ENCODE data around the gene P4HTM. TPM values are rescaled to one million over a fixed set of nuclear protein-coding genes. Genes with fewer than 3 reads are reported as not detected.

Gene P4HTM
- total and polyA plus RNA-seq, 2 of the 4 experiments (the other 2 are of a cell fraction) = 10.4 to 26.1 TPM

DNA sequence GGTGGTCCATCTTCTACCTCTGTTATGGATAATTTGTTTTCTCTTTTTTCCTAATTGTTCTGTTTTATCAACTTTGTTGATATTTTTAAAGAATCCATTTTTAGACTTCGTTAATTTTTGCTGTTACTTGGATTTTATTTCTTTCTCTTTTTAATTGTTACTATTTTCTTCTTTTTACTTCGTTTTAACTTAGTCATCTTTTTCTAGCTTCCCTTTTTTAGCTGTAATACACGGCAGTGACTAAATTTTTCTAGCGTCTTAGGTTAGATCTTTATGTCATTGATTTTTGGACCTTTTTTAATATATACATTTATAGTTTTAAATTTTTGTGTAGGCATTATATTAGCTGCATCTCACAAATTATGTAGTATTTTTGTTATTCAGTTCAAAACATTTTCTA, 38.3 kb upstream of the P4HTM start:
- Histone ChIP-seq H3K9ac (ENCODE audit: low read depth, low read length) (no peak overlapping the region), H2AFZ (replicated peaks; ENCODE audit: low read length, poor library complexity) (no peak overlapping the region), H3K4ac (ENCODE audit: low read depth, low read length) (no peak overlapping the region), H2AK5ac (ENCODE audit: low read depth, low read length) (no peak overlapping the region), H3K14ac (replicated peaks; ENCODE audit: low read depth, low read length) (no peak overlapping the region), H3K56ac (ENCODE audit: extremely low read depth, insufficient read depth, low read length) (no peak overlapping the region), H3K9me1 (ENCODE audit: insufficient read depth, low read length) (peaks cover 3% of the 10 kb centered on the region; the same call in 1 of the 2 replicates), H4K8ac (ENCODE audit: low read depth in 2 of 2, low read length in 2 of 2) (no peak overlapping the region), H3K27me3 (ENCODE audit: control insufficient read depth, insufficient read depth, low read length) (no peaks in the 10 kb centered on the region), H3K23ac (ENCODE audit: low read depth, low read length) (no peak overlapping the region), H2BK5ac (ENCODE audit: low read depth, low read length, poor library complexity, severe bottlenecking) (no peak overlapping the region), H4K5ac (ENCODE audit: low read depth, low read length) (no peak overlapping the region), H3K4me2 (ENCODE audit: low read depth, low read length) (no peak overlapping the region), H2AK9ac (replicated peaks; ENCODE audit: low read depth, low read length, poor library complexity) (no peak overlapping the region), H2BK120ac (ENCODE audit: low read depth, low read length) (no peak overlapping the region), H3K36me3 (ENCODE audit: control insufficient read depth, insufficient read depth, low read length) (peaks cover 10% of the 10 kb centered on the region), H2BK20ac (ENCODE audit: low read depth, low read length) (no peak overlapping the region), H3K4me3 (ENCODE audit: insufficient read depth, low read depth, low read length) (no peak overlapping the region), H3K27ac (ENCODE audit: insufficient read depth, low read length) (no peak overlapping the region), H4K20me1 (ENCODE audit: insufficient read depth, low read length) (peaks cover 17% of the 10 kb centered on the region), H3K4me1 (ENCODE audit: control insufficient read depth, insufficient read depth, low read length) (peaks cover 3% of the 10 kb centered on the region), H3K18ac (ENCODE audit: low read depth, low read length) (no peak overlapping the region), H3K9me3 (ENCODE audit: control insufficient read depth, insufficient read depth, low read length) (no peaks in the 10 kb centered on the region), H4K91ac (ENCODE audit: insufficient read depth, low read depth, low read length) (no peak overlapping the region), H2BK15ac (ENCODE audit: low read depth, low read length) (no peak overlapping the region), H3K79me1 (ENCODE audit: low read depth in 1 of 2, low read length in 2 of 2) (peaks cover 7 to 53% of the 10 kb centered on the region in 2 experiments)
- no peak for TF ChIP-seq MAZ (IDR thresholded peaks at IDR 0.05; ENCODE audit: borderline replicate concordance, low read depth, low read length)
- TF ChIP-seq, protein P1, sequence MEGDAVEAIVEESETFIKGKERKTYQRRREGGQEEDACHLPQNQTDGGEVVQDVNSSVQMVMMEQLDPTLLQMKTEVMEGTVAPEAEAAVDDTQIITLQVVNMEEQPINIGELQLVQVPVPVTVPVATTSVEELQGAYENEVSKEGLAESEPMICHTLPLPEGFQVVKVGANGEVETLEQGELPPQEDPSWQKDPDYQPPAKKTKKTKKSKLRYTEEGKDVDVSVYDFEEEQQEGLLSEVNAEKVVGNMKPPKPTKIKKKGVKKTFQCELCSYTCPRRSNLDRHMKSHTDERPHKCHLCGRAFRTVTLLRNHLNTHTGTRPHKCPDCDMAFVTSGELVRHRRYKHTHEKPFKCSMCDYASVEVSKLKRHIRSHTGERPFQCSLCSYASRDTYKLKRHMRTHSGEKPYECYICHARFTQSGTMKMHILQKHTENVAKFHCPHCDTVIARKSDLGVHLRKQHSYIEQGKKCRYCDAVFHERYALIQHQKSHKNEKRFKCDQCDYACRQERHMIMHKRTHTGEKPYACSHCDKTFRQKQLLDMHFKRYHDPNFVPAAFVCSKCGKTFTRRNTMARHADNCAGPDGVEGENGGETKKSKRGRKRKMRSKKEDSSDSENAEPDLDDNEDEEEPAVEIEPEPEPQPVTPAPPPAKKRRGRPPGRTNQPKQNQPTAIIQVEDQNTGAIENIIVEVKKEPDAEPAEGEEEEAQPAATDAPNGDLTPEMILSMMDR (conservative IDR thresholded peaks at IDR 0.05; ENCODE audit: low read depth, low read length) = no peak
- no CpG with 5 or more reads among the region's 4 CpGs for WGBS, 2 experiments (ENCODE audit: extremely low coverage in 2 of 2, insufficient read length in 1 of 2)
- dilution Hi-C loops (cut with HindIII; ENCODE audit: low sequenced_read_pairs, unreplicated experiment) (no loop called here), in situ Hi-C loops (cut with MboI; ENCODE audit: low sequenced_read_pairs) (no loop called here), intact Hi-C loops (cut with micrococcal nuclease) (no loop called here)
- ChIA-PET CTCF (no interaction called here), POLR2A (ENCODE audit: unreplicated experiment) (no interaction called here)
- DNase-seq (no peak), ATAC-seq (ENCODE audit: low read depth) (no peak)
- no TSS peak for BruUV-seq (replicated peaks)

All from IMR-90 (cell line).